Large intestine (tissue), 3 donors: ENCODE measurements around the gene KIRREL3. TPM values are rescaled to one million over a fixed set of nuclear protein-coding genes. Genes with fewer than 3 reads are reported as not detected.

Experiments
- DNase-seq, 2 donors: peaks; one replicate each; pipeline versions ENCODE4 v3.0.0 to v3.0.0-alpha.2; 2013
- H3K27ac ChIP-seq: one replicate; pipeline ENCODE4 v1.5.1; 2013; ENCODE audit warnings: low read length
- H3K27me3 ChIP-seq: 2 replicates; pipeline ENCODE4 v1.6.1; 2013; ENCODE audit warnings: low read length; ENCODE audit not compliant: control insufficient read depth, insufficient read depth
- H3K36me3 ChIP-seq: 2 replicates; pipeline ENCODE4 v1.6.1; 2013; ENCODE audit warnings: low read length; ENCODE audit not compliant: control insufficient read depth, insufficient read depth
- H3K4me1 ChIP-seq: one replicate; pipeline ENCODE4 v1.6.1; 2013; ENCODE audit warnings: low read length; ENCODE audit not compliant: control insufficient read depth, insufficient read depth
- H3K4me3 ChIP-seq: one replicate; pipeline ENCODE4 v1.5.1; 2013; ENCODE audit warnings: low read length
- H3K9me3 ChIP-seq: one replicate; pipeline ENCODE4 v1.6.1; 2013; ENCODE audit warnings: mild to moderate bottlenecking, low read depth, low read length, moderate library complexity; ENCODE audit not compliant: control insufficient read depth
- WGBS: methylation state at CpG from one replicate; pipeline ENCODE4 v1.1.5; 2013; ENCODE audit warnings: low lambda C conversion rate; ENCODE audit not compliant: insufficient coverage; 5-methylcytosine and 5-hydroxymethylcytosine counted together
- polyA plus RNA-seq: library from polyadenylated mRNA; unstranded; fragments of 120-200 nt; gene quantifications from one replicate; pipeline ENCODE4 v1.2.1, GENCODE V29; 2013

The KIRREL3 gene
- polyA plus RNA-seq, 1 donor, result 0.96 TPM

DNA sequence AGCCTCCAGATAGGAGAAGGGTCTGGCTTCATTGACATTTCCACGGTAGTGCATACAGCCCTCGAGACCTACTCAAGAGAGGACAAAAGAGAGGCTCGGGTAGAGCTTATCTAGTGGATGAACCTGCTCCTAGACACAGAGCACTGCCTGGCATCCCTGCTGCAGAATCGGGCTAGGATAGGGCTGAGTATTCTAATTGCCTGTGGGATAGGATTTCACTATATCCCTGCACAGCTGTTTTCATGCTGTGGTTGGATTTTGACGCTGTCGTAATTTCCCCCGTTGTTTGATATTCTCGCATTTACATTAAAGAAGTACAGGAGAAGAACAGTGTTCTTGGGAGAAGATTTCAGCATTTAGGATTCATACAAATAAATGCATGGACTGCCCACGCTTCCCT is 107.8 kb downstream of the KIRREL3 start:
- no peak for DNase-seq
- H3K27ac ChIP-seq, result no peak overlapping the region
- H3K4me1 ChIP-seq, result no peaks in the 10 kb centered on the region
- H3K27me3 ChIP-seq, result no peaks in the 10 kb centered on the region
- no peaks in the 10 kb centered on the region for H3K36me3 ChIP-seq
- WGBS, result 80% methylated on average over 2 of the region's 9 CpGs
- H3K9me3 ChIP-seq, result no peaks in the 10 kb centered on the region
- H3K4me3 ChIP-seq, result no peak overlapping the region

DNA sequence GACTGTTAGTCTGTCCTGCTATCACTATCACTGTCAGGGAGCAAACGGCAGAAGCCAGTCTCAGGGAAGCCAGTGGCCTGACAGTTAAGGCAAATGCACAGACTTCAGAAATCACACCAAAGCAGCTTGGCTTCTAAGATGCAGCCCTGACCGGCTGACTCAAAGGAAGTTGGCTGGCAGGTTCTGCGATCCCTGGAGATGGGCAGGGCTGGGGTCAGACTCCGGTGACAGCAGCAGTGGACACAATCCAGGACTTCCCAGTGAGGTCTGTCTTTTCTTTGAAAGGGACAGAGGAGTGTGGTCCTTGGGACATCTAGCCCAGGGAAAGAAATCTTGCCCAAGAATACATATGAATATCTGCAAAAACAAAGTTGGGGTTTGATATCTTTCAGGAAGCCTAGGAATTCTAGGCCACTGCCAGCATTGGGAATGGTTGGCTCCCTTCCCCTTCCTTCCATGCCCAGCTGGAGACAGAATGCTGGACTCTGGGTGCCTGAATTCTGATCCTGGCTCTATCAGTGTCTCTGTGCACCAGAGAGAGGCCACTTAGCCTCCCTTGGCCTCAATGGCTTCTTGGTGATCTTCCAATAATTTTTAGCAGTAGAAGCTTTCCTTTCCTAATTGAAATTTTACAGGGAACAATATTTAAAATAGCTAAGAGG is 108.9 kb downstream of the KIRREL3 start:
- Histone ChIP-seq H3K4me3 (no peak overlapping the region), H3K27me3 (no peaks in the 10 kb centered on the region), H3K9me3 (no peaks in the 10 kb centered on the region), H3K4me1 (no peaks in the 10 kb centered on the region), H3K36me3 (no peaks in the 10 kb centered on the region), H3K27ac (no peak overlapping the region)
- no CpG with 5 or more reads among the region's 4 CpGs for WGBS
- no peak for DNase-seq

DNA sequence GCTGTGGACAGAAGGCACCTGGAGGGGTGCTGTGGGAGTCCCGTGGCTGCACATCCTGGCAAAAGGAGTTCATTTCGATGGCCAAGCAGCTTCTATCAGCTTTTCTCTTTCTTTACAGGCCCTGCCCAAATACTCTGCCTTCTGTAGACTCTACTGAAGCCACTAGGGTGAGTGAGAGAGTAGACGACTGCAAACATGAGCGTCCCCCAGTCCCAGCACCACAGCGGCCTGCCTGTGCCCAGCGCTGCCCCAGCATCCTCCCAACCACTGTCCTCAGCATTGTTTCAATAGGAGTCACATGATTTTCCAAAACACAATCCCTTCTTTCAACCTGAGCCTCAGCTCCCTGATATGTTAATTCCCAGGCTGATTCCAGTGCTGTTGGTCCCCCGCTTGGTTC is 110.0 kb downstream of the KIRREL3 start:
- H3K9me3 ChIP-seq, result no peaks in the 10 kb centered on the region
- no peak for DNase-seq
- H3K4me3 ChIP-seq, result no peak overlapping the region
- H3K4me1 ChIP-seq, result no peaks in the 10 kb centered on the region
- no peak overlapping the region for H3K27ac ChIP-seq
- no CpG with 5 or more reads among the region's 7 CpGs for WGBS
- H3K36me3 ChIP-seq, result no peaks in the 10 kb centered on the region
- no peaks in the 10 kb centered on the region for H3K27me3 ChIP-seq

DNA sequence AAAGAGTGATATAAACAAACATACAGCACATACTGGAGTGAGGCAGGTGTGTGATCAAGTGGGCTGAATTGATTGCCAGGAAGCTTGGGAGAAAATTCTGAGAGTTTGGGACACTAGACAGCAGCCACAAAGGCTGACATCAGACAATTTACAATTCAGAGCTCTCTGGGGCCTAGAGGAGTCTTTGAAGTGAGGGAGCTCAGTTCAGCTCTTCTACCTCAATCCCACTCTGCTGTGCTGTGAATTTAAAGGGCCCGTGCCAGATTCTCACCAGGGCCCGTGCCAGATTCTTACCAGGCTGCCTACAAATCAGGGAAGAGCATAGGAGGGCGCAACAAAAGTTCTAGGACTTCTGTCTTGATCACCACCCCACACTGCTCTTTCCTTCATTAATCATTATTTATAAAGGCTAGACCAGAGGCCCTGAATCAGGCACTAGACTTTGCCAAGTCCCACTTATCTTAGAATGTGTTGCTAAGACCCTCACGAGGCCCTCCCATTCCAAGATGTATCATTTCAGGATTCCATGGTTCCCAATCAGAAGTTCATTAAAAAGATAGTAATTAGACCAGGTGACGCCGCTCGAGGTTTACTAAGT is 112.4 kb downstream of the KIRREL3 start:
- Histone ChIP-seq H3K4me1 (no peaks in the 10 kb centered on the region), H3K27me3 (no peaks in the 10 kb centered on the region), H3K36me3 (no peaks in the 10 kb centered on the region), H3K9me3 (no peaks in the 10 kb centered on the region), H3K27ac (no peak overlapping the region), H3K4me3 (no peak overlapping the region)
- WGBS, result 0% methylated on average over 1 of the region's 7 CpGs
- no peak for DNase-seq

DNA sequence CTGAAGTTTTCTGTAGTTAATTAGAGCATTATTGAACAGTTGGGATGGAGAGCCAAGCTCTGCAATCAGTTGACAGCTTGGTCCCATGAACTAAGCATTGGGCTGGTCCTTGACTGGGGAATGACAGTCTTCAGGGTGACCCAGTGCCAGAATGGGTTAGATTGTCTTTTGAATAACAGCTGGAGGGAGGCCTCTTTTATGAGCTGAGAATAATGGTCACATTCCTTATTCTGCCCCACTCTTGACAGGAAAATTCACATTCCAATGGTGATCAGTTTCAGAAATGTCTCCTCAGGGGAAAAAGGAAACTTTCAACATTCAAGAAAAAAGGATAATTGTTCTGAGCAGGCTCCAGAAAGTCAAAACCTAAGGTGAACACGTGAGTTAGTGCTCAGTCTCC is 113.9 kb downstream of the KIRREL3 start:
- no CpG with 5 or more reads among the region's 1 CpG for WGBS
- H3K4me3 ChIP-seq, result no peak overlapping the region
- H3K36me3 ChIP-seq, result no peaks in the 10 kb centered on the region
- H3K27ac ChIP-seq, result no peak overlapping the region
- DNase-seq, result no peak
- no peaks in the 10 kb centered on the region for H3K9me3 ChIP-seq
- no peaks in the 10 kb centered on the region for H3K4me1 ChIP-seq
- no peaks in the 10 kb centered on the region for H3K27me3 ChIP-seq

DNA sequence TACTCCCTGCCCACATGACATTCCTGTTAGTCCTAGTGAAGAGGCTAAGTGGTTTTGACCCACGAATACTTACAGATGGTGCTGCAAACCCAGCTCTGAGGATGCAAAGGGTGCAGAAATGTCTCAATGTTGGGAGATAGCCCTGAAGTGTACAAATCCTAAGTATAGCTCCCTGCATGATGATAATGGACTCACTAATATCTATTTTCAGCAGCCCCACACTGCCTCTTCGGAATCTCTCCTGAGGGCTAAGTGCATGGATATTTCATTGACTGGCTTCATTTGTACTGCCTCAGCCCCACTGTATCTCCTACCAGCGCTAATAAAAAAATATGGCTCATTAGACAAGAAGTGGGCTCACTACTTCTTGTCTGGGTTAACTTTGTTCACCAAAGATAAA is 114.5 kb downstream of the KIRREL3 start:
- WGBS, result 100% methylated on average over 1 of the region's 3 CpGs
- no peak for DNase-seq
- Histone ChIP-seq H3K27me3 (no peaks in the 10 kb centered on the region), H3K4me3 (no peak overlapping the region), H3K9me3 (no peaks in the 10 kb centered on the region), H3K27ac (no peak overlapping the region), H3K4me1 (no peaks in the 10 kb centered on the region), H3K36me3 (no peaks in the 10 kb centered on the region)

DNA sequence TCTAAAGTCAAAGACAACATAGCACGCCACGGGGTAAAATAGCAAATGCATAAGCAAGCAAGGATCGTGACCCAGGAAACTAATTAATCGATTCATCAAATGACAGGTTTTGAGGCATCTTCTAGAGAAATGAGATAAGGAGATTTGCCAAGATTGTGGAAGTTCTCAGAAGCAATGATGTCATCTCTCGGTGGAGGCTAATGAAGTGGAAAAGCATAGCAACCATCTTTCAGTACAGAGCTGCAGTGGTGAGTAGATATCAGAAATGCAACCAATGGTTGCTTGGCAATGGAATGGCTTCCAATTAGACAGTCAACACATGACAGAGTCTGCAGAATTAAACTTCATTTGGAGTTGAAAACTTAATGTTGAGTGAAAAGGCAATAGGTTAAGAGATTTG is 116.0 kb downstream of the KIRREL3 start:
- 100% methylated on average over 1 of the region's 5 CpGs for WGBS
- Histone ChIP-seq H3K36me3 (no peaks in the 10 kb centered on the region), H3K9me3 (no peaks in the 10 kb centered on the region), H3K4me1 (no peaks in the 10 kb centered on the region), H3K27me3 (no peaks in the 10 kb centered on the region), H3K4me3 (no peak overlapping the region), H3K27ac (no peak overlapping the region)
- DNase-seq, result no peak

DNA sequence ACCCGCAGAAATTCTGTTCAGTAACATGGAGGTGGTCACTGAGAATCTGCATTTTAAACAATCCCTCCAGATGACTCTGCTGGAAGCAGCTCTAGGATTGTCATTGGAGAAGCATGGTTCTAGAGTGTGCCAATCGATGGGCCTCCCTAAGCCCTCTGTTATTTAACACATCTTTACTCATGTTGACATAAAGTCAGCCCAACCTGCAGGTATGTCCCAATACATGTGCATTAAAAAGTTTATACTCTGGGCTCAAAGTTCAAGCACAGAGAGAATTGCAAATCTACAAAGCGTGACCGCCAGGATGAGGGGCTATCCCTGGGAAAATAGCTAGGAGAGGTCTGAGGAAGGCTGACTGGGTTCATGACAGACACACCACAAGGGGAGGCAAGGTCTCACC is 116.4 kb downstream of the KIRREL3 start:
- H3K27me3 ChIP-seq, result no peaks in the 10 kb centered on the region
- WGBS, result no CpG with 5 or more reads among the region's 4 CpGs
- no peak overlapping the region for H3K27ac ChIP-seq
- no peaks in the 10 kb centered on the region for H3K4me1 ChIP-seq
- no peak for DNase-seq
- no peak overlapping the region for H3K4me3 ChIP-seq
- no peaks in the 10 kb centered on the region for H3K36me3 ChIP-seq
- H3K9me3 ChIP-seq, result no peaks in the 10 kb centered on the region

DNA sequence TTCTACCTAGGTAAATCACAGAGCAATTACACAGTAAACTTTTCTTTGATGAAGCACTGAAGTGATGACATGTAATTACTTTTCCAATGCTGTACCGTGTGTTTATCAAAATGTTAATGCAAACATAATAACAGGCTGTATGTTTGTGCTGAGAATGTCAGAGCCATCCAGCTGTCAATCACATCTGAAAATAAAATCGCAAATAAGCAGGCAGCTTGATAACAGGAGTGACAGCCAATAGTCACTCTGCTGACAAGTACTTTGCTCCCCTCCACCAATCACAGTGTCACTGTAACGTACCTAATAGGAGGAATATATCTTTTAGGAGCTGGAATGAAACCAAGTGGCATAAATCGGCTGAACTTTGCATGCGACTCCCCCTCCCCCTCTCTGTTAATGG is 119.7 kb downstream of the KIRREL3 start:
- H3K27me3 ChIP-seq, result no peaks in the 10 kb centered on the region
- no peaks in the 10 kb centered on the region for H3K4me1 ChIP-seq
- DNase-seq, result no peak
- H3K9me3 ChIP-seq, result no peaks in the 10 kb centered on the region
- no peaks in the 10 kb centered on the region for H3K36me3 ChIP-seq
- no peak overlapping the region for H3K27ac ChIP-seq
- no CpG with 5 or more reads among the region's 5 CpGs for WGBS
- no peak overlapping the region for H3K4me3 ChIP-seq

DNA sequence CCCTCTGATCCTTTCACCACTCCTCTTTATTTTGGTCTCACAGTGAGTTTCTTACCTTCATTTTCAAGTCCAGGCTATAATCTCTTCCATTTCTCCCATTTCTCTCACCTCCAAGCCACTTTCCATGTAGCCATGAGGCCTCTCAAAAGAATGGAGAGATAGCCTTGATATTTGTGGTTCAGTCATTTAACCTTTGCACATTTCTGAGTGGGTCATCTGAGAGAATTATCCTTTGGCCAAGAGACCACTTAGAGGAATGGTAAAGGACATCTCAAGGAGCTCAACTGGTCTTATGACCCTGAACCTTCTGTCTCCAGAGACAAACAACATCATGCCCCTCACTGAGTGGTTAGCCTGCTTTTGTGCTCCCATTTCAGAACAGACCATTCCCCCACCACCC is 121.1 kb downstream of the KIRREL3 start:
- Histone ChIP-seq H3K27me3 (no peaks in the 10 kb centered on the region), H3K36me3 (no peaks in the 10 kb centered on the region), H3K4me3 (no peak overlapping the region), H3K4me1 (no peaks in the 10 kb centered on the region), H3K27ac (no peak overlapping the region), H3K9me3 (no peaks in the 10 kb centered on the region)
- no peak for DNase-seq

DNA sequence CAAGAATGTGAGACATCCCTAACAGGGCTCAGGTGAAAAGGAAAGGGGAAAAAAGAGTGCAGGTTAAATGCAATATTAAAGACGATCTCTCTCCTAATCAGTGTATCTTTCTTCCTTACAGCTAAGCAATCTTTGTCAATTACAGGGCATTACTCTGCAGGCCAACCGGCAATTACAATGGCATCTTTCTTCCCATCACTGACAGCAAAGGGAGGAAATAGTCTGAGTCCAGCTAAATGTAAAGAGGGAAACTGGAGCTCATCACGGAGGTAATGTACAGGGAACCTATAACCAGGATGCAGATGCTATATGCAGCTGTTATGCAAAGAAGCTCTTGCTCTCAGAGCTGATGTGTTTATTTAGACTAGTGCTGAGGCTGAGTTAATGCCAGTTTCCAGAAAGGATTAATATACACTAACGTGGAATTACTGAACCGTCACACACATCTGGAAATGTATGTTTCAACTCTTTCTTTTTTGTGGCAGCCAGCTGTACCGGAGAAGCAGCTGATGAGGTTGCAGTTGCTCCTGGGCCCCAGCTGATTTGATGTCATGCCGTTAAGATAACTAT is 121.6 kb downstream of the KIRREL3 start:
- no peak for DNase-seq
- no peak overlapping the region for H3K27ac ChIP-seq
- 50% methylated on average over 1 of the region's 7 CpGs for WGBS
- no peaks in the 10 kb centered on the region for H3K9me3 ChIP-seq
- H3K4me3 ChIP-seq, result no peak overlapping the region
- no peaks in the 10 kb centered on the region for H3K36me3 ChIP-seq
- no peaks in the 10 kb centered on the region for H3K4me1 ChIP-seq
- no peaks in the 10 kb centered on the region for H3K27me3 ChIP-seq
